NCI-H82 (cell line): ENCODE results near the gene MADCAM1.
A peak's percentile ranks its signal among the peaks of the same experiment; 100 is the strongest.
"Not testable (repeated sequence)": the region's sequence is repeated elsewhere in the genome, so short reads cannot be mapped to it uniquely, and the experiment has no call there.

ENCODE experiments used
- DNase-seq: peaks from one replicate; lab custom pipeline; 2025; lab: John Stamatoyannopoulos, UW

MADCAM1 gene

DNA sequence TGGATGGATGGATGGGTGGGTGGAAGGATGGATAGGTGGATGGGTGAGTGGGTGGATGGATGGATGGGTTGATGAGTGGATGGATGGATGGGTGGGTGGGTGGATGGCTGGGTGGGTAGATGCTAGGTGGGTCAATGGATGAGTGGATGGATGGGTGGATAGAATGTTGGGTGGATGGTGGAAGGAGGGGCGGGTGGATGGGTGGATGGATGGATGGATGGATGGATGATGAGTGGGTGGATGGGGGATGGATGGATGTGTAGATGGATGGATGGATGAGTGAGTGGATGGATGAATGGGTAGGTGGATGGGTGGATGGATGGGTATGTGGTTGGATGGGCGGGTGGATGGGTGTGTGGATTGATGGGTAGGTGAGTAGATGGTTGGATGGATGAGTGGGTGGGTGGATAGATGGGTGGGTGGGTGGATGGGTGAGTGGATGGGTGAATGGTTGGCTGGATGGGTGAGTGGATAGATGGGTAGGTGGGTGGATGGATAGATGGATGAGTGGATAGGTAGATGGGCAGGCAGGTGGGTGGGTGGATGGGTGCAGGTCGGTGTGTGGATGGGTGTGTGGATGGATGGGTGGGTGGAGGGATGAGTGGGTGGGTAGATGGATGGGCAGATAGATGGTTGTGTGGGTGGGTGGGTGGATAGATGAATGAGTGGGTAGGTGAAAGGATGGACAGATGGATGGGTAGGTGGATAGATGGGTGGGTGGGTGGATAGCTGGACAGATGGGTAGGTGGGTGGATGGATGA lies 31.1 kb upstream of the MADCAM1 start:
- no peak for DNase-seq

DNA sequence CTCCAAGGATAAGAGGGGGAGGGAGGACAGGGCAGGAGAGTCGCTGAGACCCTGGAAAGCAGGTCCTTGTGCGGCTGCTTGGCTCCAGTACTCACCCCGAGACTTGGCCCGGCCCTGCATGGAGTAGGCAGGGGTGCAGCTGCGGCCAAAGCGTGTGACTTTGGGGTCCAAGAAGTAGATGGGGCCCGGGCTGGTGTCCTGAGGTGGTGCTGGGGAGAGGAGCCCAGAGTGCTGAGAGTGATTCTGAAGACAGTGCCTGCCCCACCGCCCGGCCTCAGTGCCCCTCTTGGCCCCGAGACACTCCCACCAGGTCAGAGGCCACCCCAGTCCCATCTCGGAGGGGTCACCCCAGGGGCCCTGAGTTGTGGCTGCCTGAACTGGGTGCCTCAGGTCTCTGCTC lies 28.7 kb upstream of the MADCAM1 start:
- DNase-seq, result no peak

DNA sequence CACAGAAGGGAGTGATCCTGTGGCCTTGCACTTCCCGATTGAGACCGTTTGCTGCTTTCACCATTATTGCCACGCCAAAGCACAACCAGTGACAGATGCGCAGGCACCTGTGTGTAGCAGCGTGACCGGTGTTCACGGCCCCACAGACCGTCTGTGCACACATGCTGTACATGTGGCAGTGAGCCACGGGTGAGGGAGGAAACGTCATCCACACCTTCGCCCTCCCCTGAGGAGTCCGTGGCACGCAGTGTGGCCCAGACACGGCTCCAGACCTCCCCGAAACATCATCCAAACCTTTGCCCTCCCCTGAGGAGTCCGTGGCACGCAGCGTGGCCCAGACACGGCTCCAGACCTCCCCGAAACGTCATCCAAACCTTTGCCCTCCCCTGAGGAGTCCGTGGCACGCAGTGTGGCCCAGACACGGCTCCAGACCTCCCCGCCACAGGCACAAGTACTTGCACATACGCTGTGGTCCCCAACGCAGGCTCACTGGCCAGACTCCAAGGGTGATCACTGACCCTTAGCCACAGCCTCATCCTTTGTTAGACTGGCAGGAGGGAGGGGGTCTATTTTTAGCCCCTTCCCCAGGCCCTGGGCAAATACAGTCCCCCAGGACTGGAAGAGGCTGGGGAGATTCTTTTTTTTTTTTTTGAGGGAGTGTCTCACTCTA lies 27.6 kb upstream of the MADCAM1 start:
- no peak for DNase-seq

DNA sequence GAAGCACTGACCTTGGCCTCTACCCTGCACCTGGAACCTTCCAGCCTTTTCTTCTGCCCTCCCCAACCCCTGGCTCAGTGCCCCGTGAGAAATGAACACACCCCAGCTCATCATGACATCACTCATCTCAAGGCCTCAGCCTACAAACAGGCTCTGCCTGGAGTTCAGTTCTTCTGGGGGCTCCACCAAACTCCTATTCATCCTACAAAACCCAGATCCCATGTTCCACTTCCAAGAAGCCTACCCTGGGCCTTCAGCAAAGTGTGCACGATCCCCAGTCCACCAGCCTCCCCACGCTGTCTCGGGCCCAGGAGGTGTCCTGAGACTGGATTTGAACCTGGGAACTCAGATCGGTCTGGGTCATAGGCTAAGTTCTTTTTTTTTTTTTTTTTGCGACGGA lies 26.5 kb upstream of the MADCAM1 start:
- DNase-seq, result no peak

DNA sequence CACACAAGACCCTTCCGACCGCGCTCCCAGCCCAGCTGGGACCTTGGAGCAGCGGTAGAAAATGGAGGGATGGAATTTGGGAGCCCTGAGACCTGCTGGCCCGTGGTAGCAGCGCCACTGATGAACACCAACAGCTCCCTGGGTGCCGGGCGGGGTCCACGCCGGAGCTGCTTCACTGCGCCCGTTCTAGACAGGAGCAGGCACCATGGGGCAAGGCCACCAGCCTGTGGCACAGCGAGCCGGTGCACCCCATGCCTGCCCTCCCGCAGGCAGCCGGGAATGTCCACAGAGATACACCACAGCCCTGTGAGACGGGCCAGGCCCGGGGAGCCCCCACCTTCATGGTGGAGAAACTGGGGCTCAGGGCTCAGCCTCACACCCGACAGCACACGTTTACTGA lies 25.6 kb upstream of the MADCAM1 start:
- DNase-seq, result no peak

DNA sequence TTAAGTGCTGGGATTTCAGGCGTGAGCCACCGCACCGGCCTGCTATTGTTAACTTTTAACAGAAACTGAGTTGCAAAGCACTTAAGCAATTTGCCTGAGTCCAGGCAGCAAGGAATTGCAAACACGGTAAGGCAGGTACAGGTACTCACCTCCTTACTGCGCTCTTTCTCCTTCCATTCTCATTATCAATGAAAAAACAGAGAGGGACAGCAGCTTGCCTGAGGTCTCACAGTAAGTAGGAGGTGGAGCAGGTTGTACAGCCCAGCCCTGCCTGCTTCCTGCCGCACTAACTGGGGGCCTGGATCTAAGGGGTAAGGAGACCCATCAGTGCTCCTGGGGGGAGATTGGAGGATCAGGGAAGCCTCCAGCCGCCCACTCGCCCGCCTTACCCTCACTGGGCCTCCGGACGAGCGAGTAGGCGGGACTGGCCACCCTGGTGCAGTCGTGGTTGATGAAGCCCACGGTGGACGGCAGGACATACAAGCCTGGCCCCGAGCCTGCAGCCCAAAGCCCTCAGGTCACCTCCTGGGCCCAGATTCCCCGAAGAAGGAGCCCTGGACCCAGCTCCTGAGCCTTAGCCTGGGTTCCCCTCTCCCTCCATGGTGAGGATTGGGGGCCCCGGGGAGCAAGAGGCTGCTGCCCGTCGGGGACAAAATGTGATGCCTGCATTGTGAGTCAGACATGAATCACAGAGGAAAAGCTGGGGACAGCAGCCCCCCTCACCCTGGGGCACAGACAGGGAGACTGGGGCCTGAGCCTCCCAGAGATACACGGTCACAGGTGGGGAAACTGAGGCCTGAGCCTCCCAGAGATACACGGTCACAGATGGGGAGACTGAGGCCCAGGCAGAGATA lies 24.1 kb upstream of the MADCAM1 start:
- DNase-seq, result no peak

DNA sequence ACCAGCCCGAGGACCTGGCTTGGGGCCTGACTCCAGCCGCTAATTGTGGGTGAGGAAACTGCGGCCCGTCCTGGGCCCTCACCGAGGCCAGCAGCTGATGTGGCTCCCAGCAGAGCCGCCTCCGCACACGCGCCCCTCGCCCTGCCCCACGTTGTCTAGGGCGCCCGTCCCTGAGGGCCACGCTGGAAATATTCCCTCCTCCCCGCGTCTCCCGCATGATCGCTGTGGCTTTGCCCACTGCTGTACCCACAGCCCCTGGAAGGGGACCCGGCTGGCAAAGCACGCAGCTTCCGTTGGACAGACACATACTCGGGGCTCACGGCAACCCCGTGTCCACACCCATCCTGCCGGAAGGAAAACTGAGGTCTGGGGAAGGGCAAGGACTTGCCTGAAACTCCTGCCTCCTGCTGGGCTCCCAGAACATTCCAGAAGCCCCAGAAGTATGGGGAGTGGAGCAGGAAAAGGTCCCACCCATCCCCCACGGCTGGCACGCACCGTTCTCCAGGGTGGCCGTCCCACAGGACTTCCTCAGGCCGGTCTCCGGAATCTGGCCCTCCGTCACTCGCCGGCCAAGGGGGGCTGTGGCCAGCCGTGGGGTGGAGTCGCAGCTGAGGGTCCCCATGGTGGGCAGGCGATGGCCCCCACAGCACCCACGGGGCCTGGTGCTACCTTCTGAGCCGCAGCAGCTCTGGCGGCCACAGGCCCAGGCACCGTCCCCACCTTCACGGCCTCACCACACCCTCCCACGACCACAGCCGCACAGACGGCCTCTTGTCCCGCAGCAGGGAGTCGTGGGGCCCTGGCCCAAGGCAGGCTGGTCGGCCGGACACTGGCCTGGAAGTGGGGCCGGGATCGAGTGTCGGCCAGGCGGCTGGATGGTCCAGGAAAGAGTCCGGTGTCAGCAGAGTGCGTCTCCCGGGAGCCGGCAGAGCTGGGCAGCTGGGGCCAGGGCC lies 21.9 kb upstream of the MADCAM1 start:
- DNase-seq, result no peak

DNA sequence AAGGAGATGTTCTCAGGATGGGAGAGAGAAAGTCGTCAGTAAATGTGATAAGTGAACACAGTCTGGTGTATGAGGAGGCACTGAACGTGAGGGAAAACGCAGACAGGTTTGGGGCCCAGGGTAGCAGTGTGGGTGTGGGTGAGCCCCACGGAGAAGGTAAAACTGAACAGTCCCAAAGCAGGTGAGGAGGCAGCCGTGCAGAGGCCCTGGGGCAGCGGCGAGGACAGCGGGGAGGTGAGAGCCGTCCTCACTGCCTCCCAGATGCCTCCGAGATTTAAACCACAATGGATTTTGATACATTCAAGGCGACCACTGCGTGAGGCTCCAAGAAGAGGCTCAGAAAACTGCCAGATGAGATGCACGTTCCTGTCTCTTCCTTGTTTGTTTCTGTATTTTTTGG lies 20.9 kb upstream of the MADCAM1 start:
- DNase-seq, result no peak

DNA sequence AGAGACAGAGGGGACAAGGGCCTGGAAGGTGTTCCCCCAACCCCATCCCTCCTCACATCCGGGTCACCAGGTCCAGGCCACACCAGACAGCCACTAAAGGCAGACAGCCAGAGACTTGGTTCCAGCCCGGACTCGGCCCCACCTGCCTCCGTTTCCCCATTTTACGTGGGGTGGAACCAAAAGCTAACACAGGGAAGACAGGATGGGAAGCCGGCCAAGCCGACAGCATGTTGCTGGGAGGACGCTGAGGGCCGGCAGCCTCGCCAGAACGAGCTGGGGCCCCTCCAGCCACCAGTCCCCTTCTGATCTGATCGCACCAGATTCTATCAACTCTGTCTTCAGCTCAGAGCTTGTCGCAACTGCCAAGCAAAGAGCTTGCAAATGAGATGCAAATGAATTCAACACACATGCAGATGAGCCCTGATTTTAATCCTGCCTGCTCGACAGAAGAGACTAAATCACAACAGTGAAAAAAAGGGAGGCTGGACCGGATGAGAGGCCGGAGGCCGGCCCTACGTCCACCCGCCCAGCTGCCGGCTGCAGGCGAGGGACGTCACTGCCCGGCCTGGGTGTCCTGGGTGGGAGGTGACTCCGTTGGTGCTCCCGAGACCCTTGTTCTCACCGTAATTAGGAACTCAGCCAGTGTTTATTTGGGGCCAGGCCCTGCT lies 17.9 kb upstream of the MADCAM1 start:
- no peak for DNase-seq

DNA sequence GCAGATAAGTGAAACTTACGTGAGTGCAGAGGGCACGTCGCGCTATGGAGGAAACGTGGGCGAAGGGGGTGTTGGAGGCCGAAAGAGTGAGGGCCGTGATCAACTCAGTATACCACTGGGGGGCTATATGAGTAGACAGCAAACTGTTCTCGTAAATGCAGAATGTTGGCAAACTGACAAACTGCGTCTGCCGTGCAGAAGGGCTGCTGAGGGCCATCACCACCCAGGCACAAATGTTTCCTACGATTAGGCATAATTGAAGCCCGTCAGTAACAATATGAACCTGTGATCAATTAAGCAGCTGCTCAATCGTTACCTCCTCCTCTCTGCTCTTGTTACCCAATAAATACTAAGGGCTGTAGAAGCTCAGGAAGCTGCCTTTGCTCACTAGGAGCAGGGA lies 17.3 kb upstream of the MADCAM1 start:
- no peak for DNase-seq

DNA sequence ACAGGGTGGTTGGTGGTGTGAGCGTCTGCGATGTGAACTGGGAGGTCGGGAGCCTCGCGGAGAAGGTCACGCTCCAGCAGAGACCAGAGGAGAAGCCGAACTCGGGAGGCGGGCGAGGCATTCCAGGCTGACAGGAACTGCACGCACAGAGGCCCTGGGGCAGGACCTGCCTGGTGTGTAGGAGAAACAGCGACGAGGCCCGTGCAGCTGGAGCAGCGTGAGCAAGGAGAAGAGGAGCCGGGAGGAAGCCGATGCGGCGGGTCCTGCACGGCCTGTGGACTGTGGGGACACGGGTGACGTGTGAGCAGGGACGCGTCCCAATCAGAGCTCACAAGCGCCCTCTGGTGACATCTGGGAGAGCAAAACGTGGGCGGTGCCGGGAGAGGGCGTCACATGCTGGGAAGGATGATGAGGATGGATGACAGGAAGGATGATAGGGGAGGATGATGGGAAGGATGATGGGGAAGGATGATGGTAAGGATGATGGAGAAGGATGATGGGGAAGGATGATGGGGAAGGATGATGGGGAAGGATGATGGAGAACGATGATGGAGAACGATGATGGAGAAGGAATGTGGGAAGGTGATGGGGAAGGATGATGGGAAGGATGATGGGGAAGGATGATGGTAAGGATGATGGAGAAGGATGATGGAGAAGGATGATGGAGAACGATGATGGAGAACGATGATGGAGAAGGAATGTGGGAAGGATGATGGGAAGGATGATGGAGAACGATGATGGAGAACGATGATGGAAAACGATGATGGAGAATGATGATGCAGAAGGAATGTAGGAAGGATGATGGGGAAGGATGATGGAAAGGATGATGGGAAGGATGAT lies 16.1 kb upstream of the MADCAM1 start:
- peak; percentile 83 for DNase-seq

DNA sequence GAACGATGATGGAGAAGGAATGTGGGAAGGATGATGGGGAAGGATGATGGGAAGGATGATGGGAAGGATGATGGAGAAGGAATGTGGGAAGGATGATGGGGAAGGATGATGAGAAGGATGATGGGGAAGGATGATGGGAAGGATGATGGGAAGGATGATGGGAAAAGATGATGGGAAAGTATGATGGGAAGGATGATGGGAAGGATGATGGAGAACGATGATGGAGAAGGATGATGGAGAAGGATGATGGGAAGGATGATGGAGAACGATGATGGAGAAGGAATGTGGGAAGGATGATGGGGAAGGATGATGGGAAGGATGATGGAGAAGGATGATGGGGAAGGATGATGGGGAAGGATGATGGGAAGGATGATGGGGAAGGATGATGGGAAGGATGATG lies 15.2 kb upstream of the MADCAM1 start:
- not testable (repeated sequence) for DNase-seq

DNA sequence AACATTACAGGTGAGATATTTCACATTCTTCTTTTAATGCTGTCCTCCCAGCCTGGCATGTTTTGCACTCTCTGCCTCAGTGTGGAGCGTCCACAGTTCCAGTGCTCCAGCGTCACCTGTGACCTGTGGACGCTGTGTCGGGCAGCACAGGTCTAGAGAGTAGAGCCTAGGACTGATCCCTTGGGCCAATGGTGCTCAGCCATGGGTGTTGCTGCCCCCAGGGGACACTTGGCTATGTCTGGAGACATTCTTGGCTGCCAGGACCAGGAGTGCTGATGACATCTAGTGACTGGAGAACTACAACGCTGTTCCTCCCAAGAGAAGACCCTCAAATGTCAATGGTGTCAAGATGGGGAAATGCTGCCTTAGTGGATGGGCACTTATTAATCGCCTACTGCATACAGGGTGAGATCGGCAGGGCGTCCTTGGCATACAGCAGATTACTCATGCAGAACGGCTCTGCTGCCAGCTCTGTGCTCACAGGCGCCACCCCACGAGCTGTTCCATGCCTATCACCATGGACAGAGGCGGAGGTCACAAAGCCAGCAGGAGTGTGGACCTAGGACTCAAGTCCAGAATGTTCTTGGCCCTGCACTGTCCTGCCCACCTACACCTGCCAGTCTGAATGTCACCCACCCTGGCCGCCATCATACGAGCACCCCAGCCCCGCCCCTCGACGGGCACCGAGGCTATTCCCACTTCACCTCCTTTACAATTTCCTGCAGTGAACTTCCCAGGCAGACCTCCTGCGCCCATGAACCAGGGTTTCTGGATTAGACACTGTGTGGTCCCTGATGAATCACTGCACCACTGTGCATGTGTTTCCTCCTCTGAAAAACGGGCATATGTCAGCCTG lies 13.9 kb upstream of the MADCAM1 start:
- no peak for DNase-seq

DNA sequence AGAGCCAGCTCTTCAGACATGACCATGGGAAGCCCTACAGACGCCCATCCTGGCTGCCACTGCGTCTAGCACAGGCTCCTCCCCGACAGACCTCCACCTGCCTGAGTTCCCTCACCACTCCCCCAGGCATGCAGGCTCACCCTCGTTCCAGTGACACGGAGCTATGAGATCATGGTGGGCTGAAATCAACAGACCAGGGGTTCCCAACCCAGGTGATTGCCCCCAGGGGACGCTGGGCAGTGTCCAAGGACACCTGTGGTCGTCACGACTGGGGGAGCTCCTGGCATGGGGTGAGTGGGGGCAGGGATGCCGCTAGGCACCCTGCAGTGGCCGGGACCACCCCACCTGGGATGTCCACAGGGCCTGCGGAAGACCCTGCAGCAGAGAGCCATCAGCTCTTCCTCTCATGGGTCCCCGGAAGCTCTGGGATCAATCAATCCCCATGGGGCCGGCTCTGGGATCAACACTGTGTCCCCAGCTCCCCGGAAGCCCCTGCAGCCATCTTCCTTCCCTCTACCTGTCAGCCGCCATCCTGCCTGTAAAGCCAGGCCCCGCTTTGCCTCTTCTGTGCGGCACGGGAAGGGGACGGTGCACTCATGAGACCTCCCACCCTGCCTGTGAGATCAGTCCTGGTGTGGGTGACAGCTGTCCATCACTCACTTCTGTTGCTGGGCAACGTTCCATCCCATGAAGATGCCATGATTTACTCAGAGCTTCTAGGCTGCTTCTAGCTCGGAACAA lies 12.8 kb upstream of the MADCAM1 start:
- DNase-seq, result peak; percentile 25

DNA sequence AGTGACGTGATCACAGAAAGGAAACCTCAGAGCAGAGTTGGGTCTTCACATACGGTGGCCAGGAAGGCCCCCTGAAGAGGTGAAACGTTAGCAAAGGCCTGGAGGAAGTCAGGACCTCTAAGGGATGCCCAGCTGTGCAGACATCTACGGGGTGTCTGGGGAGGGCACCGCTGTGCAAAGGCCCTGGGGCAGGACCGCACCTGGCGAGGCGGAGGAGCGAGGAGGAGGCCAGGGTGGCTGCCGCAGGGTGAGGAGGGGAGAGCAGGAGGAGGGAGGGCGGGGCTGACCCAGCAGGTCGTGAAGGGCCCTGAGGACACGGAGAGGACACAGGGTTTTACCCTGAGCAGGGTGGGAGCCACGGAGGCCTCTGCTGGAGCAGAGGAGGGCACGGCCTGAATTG lies 11.8 kb upstream of the MADCAM1 start:
- no peak for DNase-seq

DNA sequence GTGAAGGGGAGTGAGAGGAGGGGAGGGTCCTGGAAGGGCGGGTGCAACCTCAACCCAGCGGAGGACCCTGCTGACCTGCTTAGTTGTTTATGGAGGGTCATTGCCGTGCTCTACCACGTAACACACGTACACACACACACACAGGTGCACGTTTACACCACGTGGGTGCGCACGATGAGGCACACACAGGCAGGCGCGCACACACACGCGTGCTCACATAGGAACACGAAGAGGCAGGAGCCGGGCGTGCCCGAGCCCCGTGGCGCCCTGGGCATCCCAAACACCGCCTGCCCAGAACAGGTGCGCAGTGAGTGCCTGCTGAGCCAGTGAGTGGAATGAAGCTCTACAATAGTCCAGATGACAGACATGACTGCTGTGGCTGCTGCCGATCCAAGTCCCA lies 11.2 kb upstream of the MADCAM1 start:
- DNase-seq, result no peak

DNA sequence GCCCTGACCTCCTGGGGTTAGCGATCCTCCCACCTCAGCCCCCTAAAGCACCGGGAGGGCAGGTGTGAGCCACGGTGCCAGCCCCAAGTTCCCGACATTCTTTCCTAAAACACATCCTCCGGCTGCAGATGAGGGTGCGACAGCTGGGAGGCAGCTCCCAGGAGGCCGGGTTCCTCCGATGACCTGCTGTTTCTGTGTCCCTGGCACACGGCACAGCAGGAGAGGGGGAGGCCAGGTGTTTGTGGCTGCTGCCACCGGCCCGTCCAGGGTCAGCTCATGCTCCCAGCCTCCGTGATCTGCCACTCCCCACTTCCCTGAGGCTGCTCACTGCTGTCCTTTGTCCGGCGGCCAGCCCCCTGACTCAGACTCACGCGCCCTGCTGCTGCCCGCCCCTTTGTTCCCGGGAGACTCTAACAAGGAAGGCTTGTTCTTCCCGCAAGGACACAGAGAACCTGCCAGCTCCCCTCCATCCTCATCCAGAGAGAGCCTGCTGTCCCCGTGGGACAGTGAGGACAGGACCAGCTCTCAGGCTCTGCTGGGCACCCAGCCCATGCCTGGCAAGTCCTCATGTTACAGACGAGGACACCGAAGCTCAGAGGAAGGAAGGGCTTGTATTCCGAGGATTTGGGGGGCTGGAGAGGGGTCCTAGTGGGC lies 10.6 kb upstream of the MADCAM1 start:
- DNase-seq, result peak; percentile 29
